Kidney epithelial cell (primary cell): ENCODE results near the gene TBL1X. TPM values are rescaled to one million over a fixed set of nuclear protein-coding genes. Genes with fewer than 3 reads are reported as not detected.

Experiments used
- DNase-seq: peaks from one replicate; pipeline ENCODE4 v3.0.0-alpha.2; 2010; ENCODE audit warnings: low read depth
- H3K27me3 ChIP-seq: 2 replicates; pipeline ENCODE4 v1.6.0; 2011; ENCODE audit warnings: low read length; ENCODE audit not compliant: control insufficient read depth, insufficient read depth
- H3K36me3 ChIP-seq: 2 replicates; pipeline ENCODE4 v1.5.1; 2011; ENCODE audit warnings: low read length; ENCODE audit not compliant: control insufficient read depth, insufficient read depth
- H3K4me3 ChIP-seq: 2 replicates; pipeline ENCODE4 v1.5.1; 2011; ENCODE audit warnings: low read depth, mild to moderate bottlenecking, control low read depth, low read length
- total RNA-seq: library from RNA; depleted of rRNA; stranded (reverse); fragments of >200 nt; gene quantifications from 2 replicates; pipeline ENCODE4 v1.2.3, GENCODE V29; 2015
- TF ChIP-seq, protein P1 (sequence below): IDR thresholded peaks from 2 replicates; pipeline ENCODE4 v1.5.1; 2011; ENCODE audit warnings: mild to moderate bottlenecking, moderate library complexity, low read length, control low read depth, inconsistent platforms; ENCODE audit not compliant: insufficient read depth, poor library complexity, severe bottlenecking

TBL1X gene
- total RNA-seq, 1 donor from 2014 or later: 25.9 TPM

DNA sequence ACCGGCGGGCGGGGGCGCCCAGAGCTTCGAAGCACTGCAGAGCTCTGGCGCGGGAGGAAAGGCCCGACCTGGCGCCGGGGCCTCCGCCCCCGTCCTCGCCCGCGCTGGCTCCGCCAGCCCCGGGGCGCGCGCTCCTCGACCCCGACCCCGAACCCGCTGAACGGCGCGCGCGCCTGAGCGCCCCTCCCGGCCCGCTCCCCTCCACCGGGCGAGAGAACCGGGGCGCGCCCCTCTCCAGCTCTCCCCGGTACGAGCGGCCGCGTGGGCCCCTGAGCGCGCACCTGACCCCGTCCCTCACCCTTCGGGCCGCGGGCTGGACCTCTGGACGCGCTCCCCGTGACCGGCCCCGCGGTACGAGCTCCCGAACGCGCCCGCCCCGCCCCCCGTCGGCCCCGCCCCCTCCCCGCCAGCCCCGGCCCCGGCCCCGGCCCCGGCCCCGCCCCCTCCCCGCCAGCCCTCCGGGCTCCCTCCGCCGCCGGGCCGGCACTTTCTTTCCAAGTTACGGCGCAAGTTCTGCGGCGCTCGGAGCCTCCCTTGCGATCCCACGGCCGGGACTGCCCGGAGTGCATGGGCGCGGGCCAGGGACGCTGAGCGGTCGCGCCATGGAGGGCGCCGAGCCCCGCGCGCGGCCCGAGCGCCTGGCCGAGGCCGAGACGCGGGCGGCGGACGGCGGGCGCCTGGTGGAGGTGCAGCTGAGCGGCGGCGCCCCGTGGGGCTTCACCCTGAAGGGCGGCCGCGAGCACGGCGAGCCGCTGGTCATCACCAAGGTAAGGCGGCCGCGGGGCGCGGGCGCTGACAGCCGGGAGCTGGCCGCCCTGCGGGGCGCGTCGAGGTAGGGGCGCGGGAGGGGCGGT is 321.3 kb downstream of the TBL1X start, which contains the start of gene SHROOM2:
Gene SHROOM2, plus strand, starts transcription at position 486 of the 854 bp plus-strand sequence. Its CDS starts 117 bp downstream, at position 603.
- TF ChIP-seq, protein P1, sequence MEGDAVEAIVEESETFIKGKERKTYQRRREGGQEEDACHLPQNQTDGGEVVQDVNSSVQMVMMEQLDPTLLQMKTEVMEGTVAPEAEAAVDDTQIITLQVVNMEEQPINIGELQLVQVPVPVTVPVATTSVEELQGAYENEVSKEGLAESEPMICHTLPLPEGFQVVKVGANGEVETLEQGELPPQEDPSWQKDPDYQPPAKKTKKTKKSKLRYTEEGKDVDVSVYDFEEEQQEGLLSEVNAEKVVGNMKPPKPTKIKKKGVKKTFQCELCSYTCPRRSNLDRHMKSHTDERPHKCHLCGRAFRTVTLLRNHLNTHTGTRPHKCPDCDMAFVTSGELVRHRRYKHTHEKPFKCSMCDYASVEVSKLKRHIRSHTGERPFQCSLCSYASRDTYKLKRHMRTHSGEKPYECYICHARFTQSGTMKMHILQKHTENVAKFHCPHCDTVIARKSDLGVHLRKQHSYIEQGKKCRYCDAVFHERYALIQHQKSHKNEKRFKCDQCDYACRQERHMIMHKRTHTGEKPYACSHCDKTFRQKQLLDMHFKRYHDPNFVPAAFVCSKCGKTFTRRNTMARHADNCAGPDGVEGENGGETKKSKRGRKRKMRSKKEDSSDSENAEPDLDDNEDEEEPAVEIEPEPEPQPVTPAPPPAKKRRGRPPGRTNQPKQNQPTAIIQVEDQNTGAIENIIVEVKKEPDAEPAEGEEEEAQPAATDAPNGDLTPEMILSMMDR: no peak
- Histone ChIP-seq H3K27me3 (no peaks in the 10 kb centered on the region), H3K4me3 (peak within 1 kb of the TSS; percentile 67), H3K36me3 (no peaks in the 10 kb centered on the region)
- DNase-seq: no peak

DNA sequence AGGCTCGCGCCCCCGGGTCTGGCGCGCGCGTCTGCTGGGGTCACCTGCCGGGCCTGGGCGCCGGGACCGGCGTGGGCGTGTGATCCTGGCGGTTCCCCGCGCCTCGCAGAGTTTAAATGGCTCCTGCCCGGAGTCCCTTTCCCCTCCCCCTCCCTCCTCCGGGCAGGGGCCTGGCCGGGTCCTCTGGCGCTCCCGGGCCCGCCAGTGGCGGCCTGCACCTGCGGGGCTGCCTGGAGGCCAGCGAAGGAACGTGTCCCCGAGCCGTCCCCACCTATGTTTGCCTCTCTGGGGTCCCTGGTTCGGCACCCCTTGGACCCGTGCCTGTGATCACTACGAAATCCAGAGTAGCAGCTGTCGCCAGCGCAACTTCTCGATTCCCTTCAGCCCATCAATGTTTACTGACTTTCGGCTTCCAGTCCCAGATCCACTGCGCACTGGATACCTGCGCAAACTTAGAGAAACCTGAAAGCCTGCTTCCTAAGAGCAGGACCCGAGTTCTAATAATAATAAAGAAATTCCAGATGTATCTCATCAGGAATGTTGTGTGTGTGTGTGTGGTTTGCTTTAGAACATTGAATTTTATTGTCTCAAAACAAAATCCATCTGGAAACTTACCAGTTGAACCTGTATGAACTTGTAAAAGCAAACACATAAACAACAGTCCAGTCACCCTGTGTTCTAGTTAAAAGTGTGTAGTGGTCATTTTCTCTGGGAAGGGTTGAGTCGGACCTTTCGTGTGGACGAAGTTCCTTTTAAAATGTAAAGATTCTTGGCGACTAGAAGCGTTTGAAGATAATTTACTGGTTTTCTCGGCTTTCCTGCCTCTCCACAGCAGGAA is 322.2 kb downstream of the TBL1X start:
- TF ChIP-seq, protein P1: no peak
- no peak for DNase-seq
- Histone ChIP-seq H3K4me3 (peak overlapping the region; percentile 67), H3K36me3 (no peaks in the 10 kb centered on the region), H3K27me3 (no peaks in the 10 kb centered on the region)

DNA sequence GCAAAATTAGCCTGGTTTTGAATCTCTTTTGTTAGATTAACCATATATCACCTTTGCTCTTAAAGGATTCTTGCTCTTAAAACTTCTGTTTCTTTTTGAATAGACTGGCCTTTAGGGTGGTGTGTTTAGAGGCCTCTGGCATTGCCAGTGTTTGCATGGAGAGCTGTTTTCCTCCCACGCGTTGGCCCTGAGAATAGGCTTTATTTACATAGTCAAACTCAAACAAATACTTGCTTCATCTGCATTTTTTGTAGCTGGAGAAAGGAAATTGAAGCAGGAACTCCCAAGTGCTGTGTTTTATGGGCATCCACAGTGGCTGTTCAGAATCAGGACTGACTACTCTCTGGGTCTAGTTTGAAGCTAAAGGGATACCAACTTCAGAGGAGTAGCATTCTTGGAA is 324.1 kb downstream of the TBL1X start:
- H3K36me3 ChIP-seq: no peaks in the 10 kb centered on the region
- no peaks in the 10 kb centered on the region for H3K27me3 ChIP-seq
- DNase-seq: peak; percentile 9
- TF ChIP-seq, protein P1: no peak
- no peak overlapping the region for H3K4me3 ChIP-seq

DNA sequence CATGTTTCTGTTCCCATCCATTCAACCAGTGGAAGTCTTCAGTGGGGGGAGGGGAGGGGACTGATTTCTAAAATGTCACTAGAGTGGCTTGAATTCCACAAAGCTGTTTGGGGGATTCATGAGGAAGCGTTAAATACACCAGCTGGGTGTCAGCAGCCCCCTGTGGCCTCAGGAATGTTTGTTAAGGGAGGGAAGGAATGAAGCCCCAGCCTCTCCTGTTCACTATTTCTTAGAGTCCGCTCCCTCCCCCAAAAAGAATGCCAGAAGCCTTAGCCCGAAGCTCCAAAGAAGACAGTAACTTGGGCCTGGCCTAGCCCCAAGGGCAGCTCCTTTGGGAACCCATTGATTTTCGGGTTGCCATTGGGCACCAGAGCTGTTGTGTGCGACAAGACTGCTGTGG is 324.7 kb downstream of the TBL1X start:
- Histone ChIP-seq H3K4me3 (no peak overlapping the region), H3K36me3 (no peaks in the 10 kb centered on the region)
- TF ChIP-seq, protein P1: no peak

More for the DNA sequence above, 324.7 kb downstream of the TBL1X start:
- H3K27me3 ChIP-seq: no peaks in the 10 kb centered on the region
- no peak for DNase-seq
